Brain microvascular endothelial cell (primary cell): Measurements from ENCODE around the gene FBXL16.

Experiments used
- DNase-seq: peaks from one replicate; pipeline ENCODE4 v3.0.0-alpha.2; 2020
- H3K27ac ChIP-seq: fragments of 250-450 bp; sonication (Bioruptor Pico); 2 replicates; pipeline ENCODE4 v1.5.1; 2020; ENCODE audit warnings: mild to moderate bottlenecking, moderate library complexity
- H3K27me3 ChIP-seq: fragments of 250-450 bp; sonication (Bioruptor Pico); replicated peaks from 2 replicates; pipeline ENCODE4 v1.5.1; 2020; ENCODE audit warnings: mild to moderate bottlenecking
- H3K36me3 ChIP-seq: fragments of 250-450 bp; sonication (Bioruptor Pico); replicated peaks from 2 replicates; pipeline ENCODE4 v1.5.1; 2020; ENCODE audit warnings: mild to moderate bottlenecking
- H3K4me3 ChIP-seq: 2 replicates; pipeline ENCODE4 v1.5.1; 2011; ENCODE audit warnings: low read depth, mild to moderate bottlenecking, control low read depth, low read length, moderate library complexity
- CTCF ChIP-seq: IDR thresholded peaks from 2 replicates; pipeline ENCODE4 v1.5.1; 2011; ENCODE audit warnings: low read depth, mild to moderate bottlenecking, moderate library complexity, low read length, control low read depth, inconsistent platforms; ENCODE audit errors: missing control alignments
- in situ Hi-C: cut with HindIII; loops from 2 replicates; pipeline ENCODE4 v1.10.0; 2017; ENCODE audit warnings: low sequenced_read_pairs, low pct_ligation_motif_present

The FBXL16 gene

GRCh38 chr16:727291-727977 is 21.8 kb upstream of the FBXL16 start:
- Histone ChIP-seq H3K36me3 (peaks cover 2% of the 10 kb centered on the region), H3K4me3 (peak overlapping the region; percentile 67), H3K27ac (peak overlapping the region; percentile 24), H3K27me3 (no peaks in the 10 kb centered on the region)
- in situ Hi-C loops = no loop called here
- TF ChIP-seq CTCF = no peak
- DNase-seq = no peak

- H3K36me3 ChIP-seq = peaks cover 2% of the 10 kb centered on the region
- no peak for TF ChIP-seq CTCF
- in situ Hi-C loops = no loop called here
- peak within 1 kb of the TSS; percentile 24 for H3K27ac ChIP-seq
- H3K27me3 ChIP-seq = no peaks in the 10 kb centered on the region
- peak within 1 kb of the TSS; percentile 67 for H3K4me3 ChIP-seq
- no peak for DNase-seq
Observed at GRCh38 chr16:726438-727290, 21.1 kb upstream of the FBXL16 start, which contains the start of the genes CCDC78 and HAGHL. TSS of gene CCDC78 (minus strand) at chr16:726443. CDS start at chr16:726367, 76 bp downstream. TSS of gene HAGHL (plus strand) at chr16:727106. CDS start at chr16:727510, 404 bp downstream.

GRCh38 chr16:726188-726437 is 20.5 kb upstream of the FBXL16 start:
- in situ Hi-C loops = no loop called here
- no peak for TF ChIP-seq CTCF
- DNase-seq = no peak
- no peaks in the 10 kb centered on the region for H3K27me3 ChIP-seq
- peaks cover 2% of the 10 kb centered on the region for H3K36me3 ChIP-seq
- no peak overlapping the region for H3K4me3 ChIP-seq
- H3K27ac ChIP-seq = no peak overlapping the region

- DNase-seq = no peak
- H3K4me3 ChIP-seq = no peak overlapping the region
- in situ Hi-C loops = no loop called here
- H3K27me3 ChIP-seq = no peaks in the 10 kb centered on the region
- TF ChIP-seq CTCF = no peak
- H3K27ac ChIP-seq = no peak overlapping the region
- H3K36me3 ChIP-seq = peaks cover 2% of the 10 kb centered on the region
Observed at GRCh38 chr16:725463-726187, 20.0 kb upstream of the FBXL16 start.

GRCh38 chr16:725041-725376 is 19.4 kb upstream of the FBXL16 start:
- DNase-seq = no peak
- Histone ChIP-seq H3K36me3 (peaks cover 2% of the 10 kb centered on the region), H3K27me3 (no peaks in the 10 kb centered on the region), H3K27ac (no peak overlapping the region), H3K4me3 (no peak overlapping the region)
- in situ Hi-C loops = no loop called here
- no peak for TF ChIP-seq CTCF
